HG03575 (cell line): ENCODE results near the gene ZC3H12C.
A peak's percentile ranks its signal among the peaks of the same experiment; 100 is the strongest.

Experiments
- ATAC-seq: cut with Tn5 transposase; IDR thresholded peaks from one replicate; pipeline ENCODE4 v1.9.1; 2021; ENCODE audit not compliant: unreplicated experiment, insufficient number of reproducible peaks, low FRiP score; ENCODE audit errors: extremely low read depth

Gene ZC3H12C

GRCh38 chr11:110094298-110095285, 1.4 kb downstream of the ZC3H12C start:
- no peak for ATAC-seq

GRCh38 chr11:110095554-110095953, 2.4 kb downstream of the ZC3H12C start:
- ATAC-seq: no peak

- no peak for ATAC-seq
These were observed 3.3 kb downstream of the ZC3H12C start for GRCh38 chr11:110096496-110096895.

- ATAC-seq: no peak
These were observed 4.3 kb downstream of the ZC3H12C start for GRCh38 chr11:110097459-110098012.

- peak; percentile 39 for ATAC-seq
These were observed 5.5 kb downstream of the ZC3H12C start for GRCh38 chr11:110098645-110099044.

DNA sequence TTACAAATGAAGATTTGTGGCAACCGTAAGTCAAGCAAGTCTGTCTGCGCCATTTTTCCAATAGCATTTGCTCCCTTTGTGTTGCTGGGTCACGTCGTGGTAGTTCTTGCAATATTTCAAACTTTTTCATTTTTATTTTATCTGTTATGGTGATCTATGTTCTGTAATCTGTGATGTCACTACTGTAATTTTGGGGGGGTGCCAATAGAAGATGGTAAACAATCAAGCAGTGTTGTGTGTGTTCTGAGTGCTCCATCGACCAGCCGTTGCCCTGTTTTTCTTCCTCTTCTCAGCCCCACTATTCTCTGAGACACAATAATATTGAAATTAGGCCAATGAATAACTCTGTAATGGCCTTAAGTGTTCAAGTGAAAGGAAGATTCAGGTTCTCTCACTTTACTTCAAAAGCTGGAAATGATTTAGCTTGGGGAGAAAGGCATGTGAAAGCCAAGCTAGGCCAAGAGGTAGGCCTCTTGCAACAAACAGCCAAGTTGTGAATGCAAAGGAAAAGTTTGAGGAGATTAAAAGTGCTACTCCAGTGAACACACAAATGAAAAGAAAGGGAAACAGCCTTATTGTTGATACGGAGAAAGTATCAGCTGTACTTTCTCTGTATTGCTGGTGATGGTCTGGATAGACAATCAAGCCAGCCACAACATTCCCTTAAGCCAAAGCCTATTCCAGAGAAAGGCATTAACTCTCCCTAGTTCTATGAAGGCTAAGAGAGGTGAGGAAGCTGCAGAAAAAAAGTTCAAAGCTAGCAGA, 7.5 kb downstream of the ZC3H12C start:
- no peak for ATAC-seq

DNA sequence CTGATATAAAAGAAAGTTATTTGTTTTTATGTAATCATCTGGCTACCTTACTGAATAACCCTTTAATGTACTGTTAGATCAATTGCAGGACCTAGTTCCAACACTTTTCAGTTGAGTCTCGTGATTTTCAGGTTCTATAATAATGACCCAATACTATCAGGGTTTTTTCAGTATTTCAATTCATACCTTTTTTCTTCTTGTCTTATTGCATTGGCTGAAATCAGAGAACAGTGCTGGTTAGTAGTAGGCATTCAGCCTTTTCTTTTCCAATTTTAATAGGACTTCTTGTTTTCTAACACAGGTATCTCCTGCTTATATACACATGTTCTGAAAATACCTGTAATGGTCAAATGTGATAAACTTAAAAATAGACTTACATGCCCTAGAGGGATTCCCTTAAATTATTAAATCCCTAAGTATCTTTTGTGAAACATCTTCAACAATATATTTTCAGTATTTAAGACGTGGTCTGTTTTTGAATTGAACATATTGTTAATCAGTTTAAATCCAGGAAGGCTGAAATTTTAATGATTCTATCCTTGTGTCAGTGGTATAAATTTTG, 13.6 kb downstream of the ZC3H12C start:
- no peak for ATAC-seq

- no peak for ATAC-seq
These were observed 17.7 kb downstream of the ZC3H12C start for GRCh38 chr11:110110854-110111253.

DNA sequence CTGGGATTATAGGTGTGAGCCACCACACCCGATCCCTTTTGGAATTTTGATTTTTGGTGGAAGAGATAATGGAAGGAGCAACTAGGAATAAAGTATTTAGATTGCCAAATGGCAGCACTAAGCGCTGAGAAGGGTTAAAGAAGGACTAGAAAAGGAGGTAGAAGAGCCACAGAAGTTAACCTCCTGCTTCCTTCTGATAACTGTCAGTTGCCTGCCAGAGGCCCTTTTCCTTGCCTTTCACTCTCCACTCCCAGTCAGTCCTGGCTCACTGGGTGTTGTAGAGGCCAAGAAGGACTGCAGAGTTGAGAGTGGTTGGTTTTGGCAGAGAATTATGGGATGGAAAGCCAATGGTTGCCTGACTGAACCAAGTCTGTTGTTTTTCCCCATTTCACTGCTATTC, 19.3 kb downstream of the ZC3H12C start:
- ATAC-seq: no peak

GRCh38 chr11:110113505-110113904, 20.3 kb downstream of the ZC3H12C start:
- ATAC-seq: no peak

DNA sequence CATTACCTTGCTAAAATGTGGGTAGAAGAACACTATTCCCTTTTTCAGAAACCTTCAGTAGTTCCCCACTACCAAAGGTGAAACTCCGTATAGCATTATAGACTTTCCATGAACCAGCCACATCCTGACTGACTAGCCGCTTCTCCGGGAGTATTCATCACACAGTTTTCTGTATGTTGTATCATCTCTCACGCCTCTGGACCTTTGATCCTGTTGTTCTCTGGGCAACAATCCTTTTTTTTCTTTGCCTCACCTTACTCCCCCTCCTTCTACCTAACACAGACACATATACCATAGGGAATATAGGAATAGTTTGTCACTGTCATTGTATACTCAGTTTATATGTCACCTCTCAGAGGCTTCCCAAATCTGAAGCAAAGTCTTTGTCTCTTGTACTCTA, 20.8 kb downstream of the ZC3H12C start:
- no peak for ATAC-seq

- ATAC-seq: no peak
These were observed 26.1 kb downstream of the ZC3H12C start for GRCh38 chr11:110119317-110119716.

- no peak for ATAC-seq
These were observed 28.0 kb downstream of the ZC3H12C start for GRCh38 chr11:110121204-110121603.

DNA sequence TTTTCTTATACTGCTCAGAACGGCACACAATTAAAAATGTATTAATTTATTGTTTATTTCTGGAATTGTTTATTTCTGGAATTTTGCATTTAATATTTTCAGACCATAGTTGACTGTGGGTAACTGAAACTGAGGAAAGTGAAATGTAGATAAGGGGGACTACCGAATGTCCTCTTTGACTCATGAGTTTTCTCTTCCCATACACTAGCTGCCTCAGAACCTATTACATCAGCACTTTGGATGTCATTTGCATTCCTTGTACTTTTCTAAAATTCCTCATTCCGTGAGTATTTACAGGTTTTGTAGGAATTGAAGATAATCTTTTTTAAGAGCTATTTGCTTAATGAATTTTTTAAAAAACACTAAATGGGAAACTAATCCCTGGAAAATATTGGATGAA, 29.8 kb downstream of the ZC3H12C start:
- ATAC-seq: no peak

DNA sequence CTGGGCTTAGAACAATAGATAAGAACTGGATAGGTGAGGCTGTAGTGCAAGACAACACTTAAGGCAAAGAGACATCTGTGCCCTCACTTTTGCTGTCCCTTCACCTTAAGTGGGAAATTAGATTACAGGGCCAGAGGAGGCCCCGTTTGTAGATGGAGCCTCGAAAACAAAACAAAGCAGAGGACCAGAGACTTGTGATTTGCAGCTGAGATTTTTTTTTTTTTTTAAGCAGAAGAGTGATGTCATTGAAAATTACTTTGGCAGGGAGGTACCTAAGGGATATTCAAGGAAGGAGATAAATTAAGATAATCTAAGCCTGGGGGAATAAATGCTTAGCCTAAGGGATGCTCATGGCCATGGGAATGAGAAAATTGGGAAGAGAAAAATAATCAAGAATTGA, 31.4 kb downstream of the ZC3H12C start:
- no peak for ATAC-seq

DNA sequence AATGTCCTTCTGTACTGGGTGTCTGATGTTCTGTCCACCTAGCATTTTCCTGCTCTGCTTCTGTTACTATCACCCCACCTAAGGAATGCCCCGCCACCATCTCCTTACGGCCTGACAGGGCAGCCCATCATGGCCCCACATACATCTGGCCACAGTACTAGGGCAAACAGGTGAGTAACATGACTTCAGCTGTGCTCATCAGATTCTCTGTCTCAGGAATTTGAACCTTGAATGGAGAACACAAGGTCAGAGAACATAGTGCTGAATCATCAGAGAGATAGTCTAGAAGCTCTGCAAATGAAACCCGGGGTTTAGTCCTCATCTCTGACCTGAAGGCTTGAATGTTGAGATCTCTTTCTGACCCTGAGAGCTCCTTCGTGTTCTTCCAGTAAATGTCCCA, 32.4 kb downstream of the ZC3H12C start:
- ATAC-seq: no peak

DNA sequence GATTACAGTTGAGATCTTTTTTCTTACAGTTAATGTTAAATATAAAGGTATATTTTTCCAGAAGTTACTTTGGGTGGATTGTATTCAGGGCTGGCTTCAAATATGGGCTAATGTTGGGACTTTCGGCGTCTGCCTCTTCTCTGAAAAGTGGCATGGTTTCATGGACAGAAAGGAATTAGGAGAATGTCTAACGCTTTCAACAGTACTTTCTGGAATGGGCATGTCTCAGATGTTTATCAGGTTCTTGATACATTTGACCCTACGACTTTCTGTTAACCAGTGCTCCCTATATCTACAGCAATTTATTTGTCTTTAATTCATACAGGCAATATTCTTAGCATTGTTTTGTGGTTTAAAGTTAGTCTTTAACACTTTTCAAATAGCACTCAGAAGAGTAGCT, 33.7 kb downstream of the ZC3H12C start:
- no peak for ATAC-seq

- ATAC-seq: no peak
These were observed 35.0 kb downstream of the ZC3H12C start for GRCh38 chr11:110128161-110128560.

GRCh38 chr11:110130642-110131238, 37.5 kb downstream of the ZC3H12C start:
- ATAC-seq: no peak
